Osteoblast (primary cell): Measurements from ENCODE around the gene MCF2L. TPM values are rescaled to one million over a fixed set of nuclear protein-coding genes. Genes with fewer than 3 reads are reported as not detected.

Experiments used
- DNase-seq: peaks from one replicate; pipeline ENCODE4 v3.0.0; 2011; ENCODE audit warnings: low spot score, mixed read lengths; ENCODE audit not compliant: insufficient read length; ENCODE audit errors: missing footprints
- H2AFZ ChIP-seq: 2 replicates; pipeline ENCODE4 v1.6.0; 2011; ENCODE audit warnings: mild to moderate bottlenecking, low read length
- H3K27ac ChIP-seq: 2 replicates; pipeline ENCODE4 v1.5.1; 2011; ENCODE audit warnings: mild to moderate bottlenecking, low read depth, low read length, moderate library complexity
- H3K27me3 ChIP-seq: 2 replicates; pipeline ENCODE4 v1.6.0; 2012; ENCODE audit warnings: mild to moderate bottlenecking, control low read depth, inconsistent platforms, low read length, moderate library complexity; ENCODE audit not compliant: insufficient read depth
- H3K36me3 ChIP-seq: 2 replicates; pipeline ENCODE4 v1.5.1; 2011; ENCODE audit warnings: mild to moderate bottlenecking, low read length, control low read depth, moderate library complexity; ENCODE audit not compliant: insufficient read depth
- H3K4me1 ChIP-seq: 2 replicates; pipeline ENCODE4 v1.5.1; 2011; ENCODE audit warnings: mild to moderate bottlenecking, low read length, control low read depth, moderate library complexity; ENCODE audit not compliant: insufficient read depth
- H3K4me2 ChIP-seq: 2 replicates; pipeline ENCODE4 v1.6.0; 2011; ENCODE audit warnings: mild to moderate bottlenecking, low read length; ENCODE audit not compliant: insufficient read depth
- H3K4me3 ChIP-seq: fragments of 200-600 bp; sonication (generic); 3 replicates; pipeline ENCODE4 v1.5.1; 2012; ENCODE audit warnings: mild to moderate bottlenecking, low read length, inconsistent platforms; ENCODE audit not compliant: insufficient read depth
- H3K79me2 ChIP-seq: 2 replicates; pipeline ENCODE4 v1.6.0; 2012; ENCODE audit warnings: mild to moderate bottlenecking, low read length, control low read depth, inconsistent platforms; ENCODE audit not compliant: insufficient read depth
- H3K9me3 ChIP-seq: 2 replicates; pipeline ENCODE4 v1.5.1; 2011; ENCODE audit warnings: low read depth, low read length, control low read depth
- H4K20me1 ChIP-seq: 2 replicates; pipeline ENCODE4 v1.6.0; 2012; ENCODE audit warnings: mild to moderate bottlenecking, low read length, control low read depth; ENCODE audit not compliant: insufficient read depth
- total RNA-seq: library from RNA; depleted of rRNA; stranded (reverse); fragments of >200 nt; gene quantifications from 2 replicates; pipeline ENCODE4 v1.2.3, GENCODE V29; 2012
- TF ChIP-seq, protein P1 (sequence below): IDR thresholded peaks from 2 replicates; pipeline ENCODE4 v1.5.1; 2011; ENCODE audit warnings: mild to moderate bottlenecking, low read depth, low read length, moderate library complexity; ENCODE audit errors: extremely low read depth

MCF2L gene
- total RNA-seq, 1 donor: 6.5 TPM

DNA sequence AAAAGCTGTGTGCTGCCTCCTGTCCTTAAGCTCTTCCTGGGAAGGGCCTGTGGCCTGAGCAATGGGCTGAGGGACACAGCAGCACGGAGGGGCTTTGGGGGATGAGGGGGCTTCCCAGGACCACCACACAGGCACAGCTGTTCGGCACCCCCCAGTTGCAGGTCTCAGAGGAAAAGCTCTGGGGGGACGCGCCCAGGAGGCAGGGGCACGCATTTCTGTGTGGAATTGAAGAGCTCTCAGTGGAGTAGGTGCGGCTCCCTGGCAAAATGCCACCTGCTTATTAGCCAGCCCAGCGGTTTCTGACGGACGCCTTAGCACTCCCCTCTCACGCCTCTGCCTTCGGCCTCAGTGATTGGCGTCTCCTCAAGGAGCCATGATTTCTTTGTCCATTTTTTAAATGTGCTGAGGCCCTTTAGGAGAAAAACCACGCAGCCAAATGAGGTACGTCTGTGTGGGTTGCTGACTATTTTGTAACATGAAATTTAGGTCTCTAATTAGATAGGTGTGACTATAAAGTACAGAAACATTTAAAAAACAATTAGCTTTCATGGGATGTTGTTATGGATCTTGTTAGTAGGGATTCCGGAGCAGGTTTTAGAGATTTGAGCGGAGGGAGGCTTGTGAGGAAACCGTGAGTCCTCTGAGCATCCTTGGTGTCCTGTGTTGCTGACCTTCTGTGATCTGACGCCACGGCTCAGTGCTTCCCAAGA is 4.0 kb downstream of the MCF2L start:
- TF ChIP-seq, protein P1, sequence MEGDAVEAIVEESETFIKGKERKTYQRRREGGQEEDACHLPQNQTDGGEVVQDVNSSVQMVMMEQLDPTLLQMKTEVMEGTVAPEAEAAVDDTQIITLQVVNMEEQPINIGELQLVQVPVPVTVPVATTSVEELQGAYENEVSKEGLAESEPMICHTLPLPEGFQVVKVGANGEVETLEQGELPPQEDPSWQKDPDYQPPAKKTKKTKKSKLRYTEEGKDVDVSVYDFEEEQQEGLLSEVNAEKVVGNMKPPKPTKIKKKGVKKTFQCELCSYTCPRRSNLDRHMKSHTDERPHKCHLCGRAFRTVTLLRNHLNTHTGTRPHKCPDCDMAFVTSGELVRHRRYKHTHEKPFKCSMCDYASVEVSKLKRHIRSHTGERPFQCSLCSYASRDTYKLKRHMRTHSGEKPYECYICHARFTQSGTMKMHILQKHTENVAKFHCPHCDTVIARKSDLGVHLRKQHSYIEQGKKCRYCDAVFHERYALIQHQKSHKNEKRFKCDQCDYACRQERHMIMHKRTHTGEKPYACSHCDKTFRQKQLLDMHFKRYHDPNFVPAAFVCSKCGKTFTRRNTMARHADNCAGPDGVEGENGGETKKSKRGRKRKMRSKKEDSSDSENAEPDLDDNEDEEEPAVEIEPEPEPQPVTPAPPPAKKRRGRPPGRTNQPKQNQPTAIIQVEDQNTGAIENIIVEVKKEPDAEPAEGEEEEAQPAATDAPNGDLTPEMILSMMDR: no peak
- H4K20me1 ChIP-seq: no peaks in the 10 kb centered on the region
- H2AFZ ChIP-seq: no peak overlapping the region
- H3K27me3 ChIP-seq: peaks cover 46% of the 10 kb centered on the region
- peak; percentile 77 for DNase-seq
- no peak overlapping the region for H3K27ac ChIP-seq
- H3K79me2 ChIP-seq: no peaks in the 10 kb centered on the region
- peaks cover 5% of the 10 kb centered on the region for H3K9me3 ChIP-seq
- no peak overlapping the region for H3K4me2 ChIP-seq
- no peaks in the 10 kb centered on the region for H3K4me1 ChIP-seq
- H3K36me3 ChIP-seq: no peaks in the 10 kb centered on the region
- H3K4me3 ChIP-seq: no peak overlapping the region

DNA sequence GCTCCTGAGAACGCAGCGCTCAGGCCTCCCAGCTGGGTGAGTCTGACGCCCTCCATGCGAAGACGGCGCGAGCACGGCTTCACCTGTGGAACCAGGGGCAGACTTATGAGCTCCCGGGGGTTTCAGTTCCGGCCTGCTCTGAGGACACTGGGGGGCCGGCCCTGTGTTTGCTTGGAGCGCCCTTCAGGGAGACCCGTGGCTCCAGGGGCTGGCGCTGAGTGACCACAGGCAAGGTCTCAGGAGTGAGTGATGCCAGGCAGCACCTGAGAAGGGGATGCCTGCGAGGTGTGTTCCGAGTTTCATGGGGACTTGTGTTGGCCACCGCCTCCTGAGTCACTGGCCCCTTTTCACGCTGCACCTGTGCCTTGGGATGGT is 4.5 kb downstream of the MCF2L start:
- Histone ChIP-seq H3K27ac (no peak overlapping the region), H3K4me1 (no peaks in the 10 kb centered on the region), H3K9me3 (peaks cover 5% of the 10 kb centered on the region), H3K4me2 (no peak overlapping the region), H4K20me1 (no peaks in the 10 kb centered on the region), H2AFZ (no peak overlapping the region), H3K36me3 (no peaks in the 10 kb centered on the region), H3K27me3 (peaks cover 41% of the 10 kb centered on the region), H3K4me3 (no peak overlapping the region), H3K79me2 (no peaks in the 10 kb centered on the region)
- TF ChIP-seq, protein P1: no peak
- no peak for DNase-seq

DNA sequence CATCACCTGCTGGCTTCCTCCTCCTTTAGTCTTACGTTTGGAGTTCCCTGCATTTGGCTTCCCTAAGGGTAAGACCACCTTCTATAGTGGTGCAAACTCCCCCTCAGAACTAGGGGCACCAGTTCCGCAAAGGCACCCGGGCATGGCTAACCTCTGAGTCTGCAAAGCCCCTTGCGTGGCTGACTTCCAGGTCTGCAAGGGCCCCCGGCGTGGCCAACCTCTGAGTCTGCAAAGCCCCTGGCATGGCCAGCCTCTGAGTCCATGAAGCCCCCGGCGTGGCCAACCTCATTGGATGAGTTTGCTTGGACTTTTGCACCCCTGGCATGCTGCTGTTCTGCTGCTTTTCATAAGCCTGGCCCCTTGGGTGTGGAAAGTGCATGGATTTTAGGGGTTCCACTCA is 5.1 kb downstream of the MCF2L start:
- Histone ChIP-seq H3K4me1 (no peaks in the 10 kb centered on the region), H3K79me2 (no peaks in the 10 kb centered on the region), H3K27me3 (peaks cover 36% of the 10 kb centered on the region), H3K4me2 (no peak overlapping the region), H3K9me3 (peaks cover 5% of the 10 kb centered on the region), H3K27ac (no peak overlapping the region), H4K20me1 (no peaks in the 10 kb centered on the region), H3K36me3 (no peaks in the 10 kb centered on the region), H2AFZ (no peak overlapping the region), H3K4me3 (no peak overlapping the region)
- DNase-seq: no peak
- TF ChIP-seq, protein P1: no peak

DNA sequence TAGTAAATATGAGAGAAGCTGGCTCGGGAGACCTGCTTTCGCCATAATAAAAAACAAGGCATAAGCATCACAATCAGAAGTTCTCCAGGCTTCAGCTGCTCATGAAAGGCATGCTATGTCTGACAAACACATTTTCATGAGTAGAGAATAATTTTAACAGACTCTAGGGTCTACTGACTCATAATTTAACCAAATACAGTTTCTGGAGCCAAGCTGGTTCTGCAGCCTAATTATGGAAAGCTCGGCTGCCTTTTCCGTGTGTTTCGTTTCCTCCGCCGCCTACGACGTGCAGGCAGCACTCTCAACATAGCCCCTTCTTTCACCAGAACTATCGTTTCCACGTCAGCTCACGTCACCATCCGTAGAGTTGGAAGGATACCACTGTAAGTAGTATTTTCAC is 5.7 kb downstream of the MCF2L start:
- Histone ChIP-seq H3K79me2 (no peaks in the 10 kb centered on the region), H3K9me3 (peaks cover 5% of the 10 kb centered on the region), H3K27ac (no peak overlapping the region), H4K20me1 (no peaks in the 10 kb centered on the region), H3K4me3 (peak overlapping the region; percentile 41), H3K36me3 (no peaks in the 10 kb centered on the region), H2AFZ (peak overlapping the region; percentile 41), H3K4me2 (peak overlapping the region; percentile 62), H3K27me3 (peaks cover 31% of the 10 kb centered on the region), H3K4me1 (no peaks in the 10 kb centered on the region)
- TF ChIP-seq, protein P1: no peak
- peak; percentile 92 for DNase-seq
